Measurements from ENCODE around the gene OR6C4.
"Not testable (repeated sequence)": the region's sequence is repeated elsewhere in the genome, so short reads cannot be mapped to it uniquely, and the experiment has no call there.

OR6C4 gene

GRCh38 chr12:55549302-55549701, at the start of gene OR6C4:
OR6C4 (plus strand) TSS chr12:55549602; CDS start chr12:55551227, 1,625 bp downstream.
- DNase-seq = no peak

GRCh38 chr12:55499810-55500252, 49.6 kb upstream of the OR6C4 start:
- no peak for DNase-seq

- DNase-seq = no peak
These were observed 47.8 kb upstream of the OR6C4 start for GRCh38 chr12:55501601-55502000.

GRCh38 chr12:55515696-55516095, 33.7 kb upstream of the OR6C4 start:
- no peak for DNase-seq

GRCh38 chr12:55516391-55516790, 33.0 kb upstream of the OR6C4 start:
- DNase-seq = no peak

GRCh38 chr12:55548235-55548634, 1.2 kb upstream of the OR6C4 start:
- not testable (repeated sequence) for DNase-seq

GRCh38 chr12:55548756-55549155, 646 bp upstream of the OR6C4 start:
- no peak for DNase-seq

GRCh38 chr12:55554296-55554695, 4.9 kb downstream of the OR6C4 start:
- no peak for DNase-seq

- not testable (repeated sequence) for DNase-seq
These were observed 20.7 kb downstream of the OR6C4 start for GRCh38 chr12:55570060-55570459.

- not testable (repeated sequence) for DNase-seq
These were observed 21.3 kb downstream of the OR6C4 start for GRCh38 chr12:55570689-55571088.

GRCh38 chr12:55572168-55572567, 22.8 kb downstream of the OR6C4 start, which contains the start of gene OR2AP1:
OR2AP1 (plus strand) TSS chr12:55572468; CDS start chr12:55574415, 1,947 bp downstream.
- no peak for DNase-seq

GRCh38 chr12:55582066-55582465, 32.7 kb downstream of the OR6C4 start:
- DNase-seq = no peak

GRCh38 chr12:55585817-55586216, 36.4 kb downstream of the OR6C4 start:
- DNase-seq = no peak

GRCh38 chr12:55590152-55590551, 40.8 kb downstream of the OR6C4 start:
- not testable (repeated sequence) for DNase-seq

All from NCI-H1417 (cell line).